GM19025 (cell line): Measurements from ENCODE around the gene RALY.

Experiments
- ATAC-seq: cut with Tn5 transposase; IDR thresholded peaks from one replicate; pipeline ENCODE4 v1.9.1; 2021; ENCODE audit warnings: mild to moderate bottlenecking, low read depth, moderate library complexity; ENCODE audit not compliant: unreplicated experiment

RALY gene

GRCh38 chr20:34045930-34046725 is 52.4 kb downstream of the RALY start:
- ATAC-seq = no peak

GRCh38 chr20:34047010-34047687 is 53.4 kb downstream of the RALY start:
- ATAC-seq = no peak

- no peak for ATAC-seq
Observed at GRCh38 chr20:34047917-34048316, 54.2 kb downstream of the RALY start.

- no peak for ATAC-seq
Observed at GRCh38 chr20:34049389-34049788, 55.7 kb downstream of the RALY start.

- no peak for ATAC-seq
Observed at GRCh38 chr20:34049897-34050695, 56.4 kb downstream of the RALY start.

- ATAC-seq = no peak
Observed at GRCh38 chr20:34052414-34052813, 58.7 kb downstream of the RALY start.

GRCh38 chr20:34055290-34055689 is 61.6 kb downstream of the RALY start:
- ATAC-seq = no peak

- ATAC-seq = no peak
Observed at GRCh38 chr20:34058831-34059230, 65.1 kb downstream of the RALY start.

- ATAC-seq = no peak
Observed at GRCh38 chr20:34060970-34061369, 67.3 kb downstream of the RALY start.

GRCh38 chr20:34061695-34062094 is 68.0 kb downstream of the RALY start:
- no peak for ATAC-seq

- ATAC-seq = no peak
Observed at GRCh38 chr20:34062570-34063482, 69.1 kb downstream of the RALY start.

GRCh38 chr20:34064286-34064685 is 70.6 kb downstream of the RALY start:
- ATAC-seq = no peak

- ATAC-seq = no peak
Observed at GRCh38 chr20:34065260-34065659, 71.5 kb downstream of the RALY start.

- ATAC-seq = no peak
Observed at GRCh38 chr20:34066476-34067090, 72.9 kb downstream of the RALY start.

- no peak for ATAC-seq
Observed at GRCh38 chr20:34068001-34068400, 74.3 kb downstream of the RALY start.

GRCh38 chr20:34069341-34070078 is 75.8 kb downstream of the RALY start:
- ATAC-seq = no peak

GRCh38 chr20:34070079-34070439 is 76.3 kb downstream of the RALY start:
- no peak for ATAC-seq

GRCh38 chr20:34070859-34071258 is 77.1 kb downstream of the RALY start:
- ATAC-seq = no peak

GRCh38 chr20:34072076-34072475 is 78.4 kb downstream of the RALY start:
- no peak for ATAC-seq
